Subcutaneous adipose tissue (tissue), 4 donors: ENCODE results near the gene DPEP2. TPM values are rescaled to one million over a fixed set of nuclear protein-coding genes. Genes with fewer than 3 reads are reported as not detected.

Experiments
- total RNA-seq, 4 donors: library from RNA; depleted of rRNA; stranded (reverse); fragments of >200 nt; gene quantifications; one replicate each; pipeline ENCODE4 v1.1.0, GENCODE V29; 2016
- TF ChIP-seq, protein P1 (sequence below): fragments of 450-650 bp; IDR thresholded peaks from one replicate; pipeline ENCODE4 v1.5.1; 2016; ENCODE audit warnings: low read depth, mild to moderate bottlenecking, control low read depth, antibody characterized with exemption, moderate library complexity

The DPEP2 gene
- total RNA-seq, 4 donors from 2014 or later: 0.98 to 28.7 (median 9.5) TPM

- TF ChIP-seq, protein P1, sequence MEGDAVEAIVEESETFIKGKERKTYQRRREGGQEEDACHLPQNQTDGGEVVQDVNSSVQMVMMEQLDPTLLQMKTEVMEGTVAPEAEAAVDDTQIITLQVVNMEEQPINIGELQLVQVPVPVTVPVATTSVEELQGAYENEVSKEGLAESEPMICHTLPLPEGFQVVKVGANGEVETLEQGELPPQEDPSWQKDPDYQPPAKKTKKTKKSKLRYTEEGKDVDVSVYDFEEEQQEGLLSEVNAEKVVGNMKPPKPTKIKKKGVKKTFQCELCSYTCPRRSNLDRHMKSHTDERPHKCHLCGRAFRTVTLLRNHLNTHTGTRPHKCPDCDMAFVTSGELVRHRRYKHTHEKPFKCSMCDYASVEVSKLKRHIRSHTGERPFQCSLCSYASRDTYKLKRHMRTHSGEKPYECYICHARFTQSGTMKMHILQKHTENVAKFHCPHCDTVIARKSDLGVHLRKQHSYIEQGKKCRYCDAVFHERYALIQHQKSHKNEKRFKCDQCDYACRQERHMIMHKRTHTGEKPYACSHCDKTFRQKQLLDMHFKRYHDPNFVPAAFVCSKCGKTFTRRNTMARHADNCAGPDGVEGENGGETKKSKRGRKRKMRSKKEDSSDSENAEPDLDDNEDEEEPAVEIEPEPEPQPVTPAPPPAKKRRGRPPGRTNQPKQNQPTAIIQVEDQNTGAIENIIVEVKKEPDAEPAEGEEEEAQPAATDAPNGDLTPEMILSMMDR: no peak
Measured at GRCh38 chr16:68035227-68035626, 35.9 kb upstream of the DPEP2 start.

DNA sequence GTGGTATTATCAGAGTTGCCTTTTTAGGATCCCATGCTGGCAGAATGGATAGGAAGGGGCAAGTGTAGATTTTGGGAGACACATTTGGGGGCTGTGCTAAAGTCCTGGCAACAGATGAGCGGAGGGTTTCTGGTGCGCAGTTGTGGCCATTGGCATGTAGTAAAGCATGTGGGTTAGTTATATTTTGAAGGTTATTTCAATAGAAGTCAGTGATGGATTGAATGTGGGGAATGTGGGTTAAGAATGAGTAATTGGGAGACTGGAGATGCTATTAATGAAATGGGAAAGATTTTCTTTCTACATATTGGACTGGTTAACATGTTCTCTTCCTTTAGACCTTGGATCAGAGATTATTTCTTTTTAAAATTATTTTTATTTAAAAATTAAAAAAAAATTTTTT, 33.8 kb upstream of the DPEP2 start:
- TF ChIP-seq, protein P1: no peak

GRCh38 chr16:68031951-68032350, 32.7 kb upstream of the DPEP2 start:
- TF ChIP-seq, protein P1: no peak

DNA sequence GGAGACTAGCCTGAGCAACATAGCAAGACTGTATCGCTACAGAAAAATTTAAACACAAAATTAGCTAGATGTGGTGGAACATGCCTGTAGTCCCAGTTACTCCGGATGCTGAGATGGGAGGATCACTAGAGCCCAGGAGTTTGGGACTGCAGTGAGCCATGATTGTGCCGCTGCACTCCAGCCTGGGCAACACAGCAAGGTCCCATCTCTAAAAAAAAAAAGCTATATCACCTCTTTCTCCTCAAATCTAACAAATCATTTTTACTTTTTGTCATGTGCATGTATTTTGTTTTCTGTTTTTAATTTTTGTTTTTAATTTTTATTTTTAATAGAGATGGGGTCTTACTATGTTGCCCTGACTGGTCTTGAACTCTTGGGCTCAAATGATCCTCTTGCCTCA, 29.7 kb upstream of the DPEP2 start:
- TF ChIP-seq, protein P1: no peak

- TF ChIP-seq, protein P1: no peak
Measured at GRCh38 chr16:68022728-68023537, 23.6 kb upstream of the DPEP2 start, which contains the start of the genes DDX28 and DUS2. Gene DDX28 (minus strand): TSS chr16:68023232. CDS start chr16:68023202, 30 bp downstream. Gene DUS2 (plus strand): TSS chr16:68023284. CDS start chr16:68038024, 14,740 bp downstream.

DNA sequence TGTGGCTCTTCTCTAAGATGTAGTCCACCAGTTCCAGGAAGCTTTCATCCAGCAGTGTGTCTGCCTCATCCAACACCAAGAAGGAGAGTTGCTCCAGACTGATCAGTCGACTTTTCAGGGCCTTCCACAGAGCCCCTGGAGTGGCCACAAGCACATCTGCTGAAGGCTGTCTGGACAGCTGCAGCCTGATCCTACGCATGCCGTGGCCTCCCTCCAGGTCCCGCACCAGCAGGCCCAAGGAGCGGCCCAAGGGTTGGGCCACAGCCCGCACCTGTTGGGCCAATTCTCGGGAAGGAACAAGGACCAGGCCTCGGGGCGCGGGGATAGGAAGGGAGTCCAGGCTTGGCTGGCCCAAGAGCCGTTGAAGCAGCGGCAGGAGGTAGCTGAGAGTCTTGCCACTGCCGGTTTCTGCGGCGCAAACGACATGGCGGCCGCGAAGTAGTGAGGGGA, 23.0 kb upstream of the DPEP2 start:
- TF ChIP-seq, protein P1: no peak

GRCh38 chr16:68021490-68021889, 22.2 kb upstream of the DPEP2 start:
- TF ChIP-seq, protein P1: no peak
